Coronary artery (tissue), 2 donors: ENCODE data around the gene ATOH7.

Source experiments
- DNase-seq: peaks from one replicate; pipeline ENCODE4 v3.0.0-alpha.2; 2017; ENCODE audit warnings: low spot score
- H3K27ac ChIP-seq, 2 donors: fragments of 200-600 bp; sonication (generic); one replicate each; pipeline ENCODE4 v1.5.1; 2016 to 2019
- H3K4me3 ChIP-seq: fragments of 200-600 bp; sonication (generic); 2 replicates; pipeline ENCODE4 v1.5.1; 2016; ENCODE audit warnings: mild to moderate bottlenecking, moderate library complexity
- CTCF ChIP-seq: fragments of 200-600 bp; sonication (generic); IDR thresholded peaks from one replicate; pipeline ENCODE4 v1.5.1; 2019; ENCODE audit warnings: antibody characterized with exemption

ATOH7 gene

GRCh38 chr10:68235581-68235980, 3.7 kb upstream of the ATOH7 start:
- no peak overlapping the region for H3K27ac ChIP-seq
- no peak overlapping the region for H3K4me3 ChIP-seq
- DNase-seq = no peak
- no peak for TF ChIP-seq CTCF

GRCh38 chr10:68235111-68235510, 3.2 kb upstream of the ATOH7 start:
- H3K27ac ChIP-seq = no peak overlapping the region
- no peak for DNase-seq
- H3K4me3 ChIP-seq = no peak overlapping the region
- TF ChIP-seq CTCF = no peak

- no peak for TF ChIP-seq CTCF
- Histone ChIP-seq H3K4me3 (no peak overlapping the region), H3K27ac (no peak overlapping the region)
- DNase-seq = no peak
Measured at GRCh38 chr10:68233046-68233445, 1.1 kb upstream of the ATOH7 start.

- peak overlapping the region in 1 of 2 donors; percentile 68 for H3K27ac ChIP-seq
- no peak for TF ChIP-seq CTCF
- peak overlapping the region; percentile 90 for H3K4me3 ChIP-seq
- DNase-seq = no peak
Measured at GRCh38 chr10:68231106-68231816, 652 bp downstream of the ATOH7 start.

GRCh38 chr10:68230268-68230667, 1.6 kb downstream of the ATOH7 start:
- Histone ChIP-seq H3K4me3 (no peak overlapping the region), H3K27ac (no peak overlapping the region)
- TF ChIP-seq CTCF = no peak
- no peak for DNase-seq

GRCh38 chr10:68224810-68225209, 7.1 kb downstream of the ATOH7 start:
- no peak for DNase-seq
- no peak for TF ChIP-seq CTCF
- H3K27ac ChIP-seq = no peak overlapping the region
- H3K4me3 ChIP-seq = no peak overlapping the region

- Histone ChIP-seq H3K27ac (no peak overlapping the region), H3K4me3 (no peak overlapping the region)
- DNase-seq = no peak
- no peak for TF ChIP-seq CTCF
Measured at GRCh38 chr10:68223535-68224165, 8.3 kb downstream of the ATOH7 start.
